Astrocyte (in vitro differentiated cells and primary cell): Measurements from ENCODE around the gene PERM1. TPM values are rescaled to one million over a fixed set of nuclear protein-coding genes. Genes with fewer than 3 reads are reported as not detected.

Experiments
- DNase-seq: peaks from one replicate; pipeline ENCODE4 v3.0.0-alpha.2; 2010; ENCODE audit warnings: low read depth
- FAIRE-seq: peaks from 2 replicates; lab custom pipeline; 2011; peaks lifted over from hg19 to GRCh38; lab: Jason Lieb, UNC
- H2AFZ ChIP-seq: 2 replicates; pipeline ENCODE4 v1.6.0; 2012; ENCODE audit warnings: low read depth, low read length, inconsistent platforms
- H3K27ac ChIP-seq: 2 replicates; pipeline ENCODE4 v1.5.1; 2011; ENCODE audit warnings: low read depth, low read length, inconsistent platforms
- H3K27me3 ChIP-seq: 2 replicates; pipeline ENCODE4 v1.6.0; 2011; ENCODE audit warnings: low read length, inconsistent platforms; ENCODE audit not compliant: insufficient read depth
- H3K36me3 ChIP-seq: 2 replicates; pipeline ENCODE4 v1.5.1; 2011; ENCODE audit warnings: low read length, inconsistent platforms; ENCODE audit not compliant: insufficient read depth
- H3K4me1 ChIP-seq: 2 replicates; pipeline ENCODE4 v1.5.1; 2011; ENCODE audit warnings: low read length, inconsistent platforms; ENCODE audit not compliant: insufficient read depth
- H3K4me2 ChIP-seq: 2 replicates; pipeline ENCODE4 v1.6.0; 2012; ENCODE audit warnings: low read length, inconsistent platforms
- H3K4me3 ChIP-seq: 2 replicates; pipeline ENCODE4 v1.5.1; 2011; ENCODE audit warnings: low read depth, mild to moderate bottlenecking, low read length, inconsistent platforms; ENCODE audit not compliant: insufficient read depth
- H3K79me2 ChIP-seq: 2 replicates; pipeline ENCODE4 v1.6.0; 2012; ENCODE audit warnings: mild to moderate bottlenecking, low read length, inconsistent platforms; ENCODE audit not compliant: insufficient read depth
- H3K9ac ChIP-seq: 2 replicates; pipeline ENCODE4 v1.6.0; 2012; ENCODE audit warnings: mild to moderate bottlenecking, low read length, inconsistent platforms
- H3K9me3 ChIP-seq: 2 replicates; pipeline ENCODE4 v1.5.1; 2012; ENCODE audit warnings: low read depth, mild to moderate bottlenecking, low read length, inconsistent platforms; ENCODE audit not compliant: insufficient read depth
- H4K20me1 ChIP-seq: 2 replicates; pipeline ENCODE4 v1.6.0; 2012; ENCODE audit warnings: low read length, inconsistent platforms; ENCODE audit not compliant: insufficient read depth
- H3K27ac Mint-ChIP-seq: one replicate; pipeline ENCODE4 v1.8.0; 2021; ENCODE audit warnings: mild to moderate bottlenecking, mixed read lengths; ENCODE audit not compliant: unreplicated experiment
- H3K27me3 Mint-ChIP-seq: one replicate; pipeline ENCODE4 v1.8.0; 2021; ENCODE audit warnings: low read depth, mixed read lengths; ENCODE audit not compliant: unreplicated experiment
- H3K36me3 Mint-ChIP-seq: one replicate; pipeline ENCODE4 v1.8.0; 2021; ENCODE audit warnings: low read depth, mixed read lengths; ENCODE audit not compliant: unreplicated experiment
- H3K4me1 Mint-ChIP-seq: one replicate; pipeline ENCODE4 v1.8.0; 2021; ENCODE audit warnings: low read depth, mixed read lengths; ENCODE audit not compliant: unreplicated experiment
- H3K4me3 Mint-ChIP-seq: one replicate; pipeline ENCODE4 v1.8.0; 2021; ENCODE audit warnings: mild to moderate bottlenecking, moderate library complexity, mixed read lengths; ENCODE audit not compliant: unreplicated experiment
- H3K9me3 Mint-ChIP-seq: one replicate; pipeline ENCODE4 v1.8.0; 2021; ENCODE audit warnings: mild to moderate bottlenecking, mixed read lengths; ENCODE audit not compliant: unreplicated experiment
- CTCF ChIP-seq: IDR thresholded peaks from 2 replicates; pipeline ENCODE4 v1.5.1; 2011; ENCODE audit warnings: low read depth, mild to moderate bottlenecking, inconsistent platforms, low read length, moderate library complexity; ENCODE audit not compliant: insufficient read depth
- EZH2 ChIP-seq: IDR thresholded peaks from 2 replicates; pipeline ENCODE4 v1.6.1; 2012; ENCODE audit warnings: mild to moderate bottlenecking, low read length, inconsistent platforms; ENCODE audit not compliant: insufficient read depth
- total RNA-seq: library from RNA; stranded (reverse); gene quantifications from 2 replicates; pipeline ENCODE4 v1.2.1, GENCODE V29; 2021

Gene PERM1
- total RNA-seq, 1 donor from 2014 or later, result 0.20 TPM

- no peak overlapping the region for H3K4me3 Mint-ChIP-seq
- H3K4me1 ChIP-seq, result peaks cover 25% of the 10 kb centered on the region
- H3K36me3 ChIP-seq, result no peaks in the 10 kb centered on the region
- H3K27me3 Mint-ChIP-seq, result peaks cover 36% of the 10 kb centered on the region
- H3K9ac ChIP-seq, result no peak overlapping the region
- peaks cover under 1% of the 10 kb centered on the region for H3K9me3 Mint-ChIP-seq
- peaks cover 9% of the 10 kb centered on the region for H3K27me3 ChIP-seq
- H3K9me3 ChIP-seq, result no peaks in the 10 kb centered on the region
- DNase-seq (no peak), FAIRE-seq (no peak)
- H3K36me3 Mint-ChIP-seq, result no peaks in the 10 kb centered on the region
- no peak overlapping the region for H3K27ac Mint-ChIP-seq
- no peak overlapping the region for H2AFZ ChIP-seq
- no peak overlapping the region for H3K4me2 ChIP-seq
- no peak overlapping the region for H3K27ac ChIP-seq
- no peak overlapping the region for H3K4me3 ChIP-seq
- H4K20me1 ChIP-seq, result peaks cover 9% of the 10 kb centered on the region
- TF ChIP-seq EZH2 (no peak), CTCF (no peak)
- H3K79me2 ChIP-seq, result no peaks in the 10 kb centered on the region
- H3K4me1 Mint-ChIP-seq, result peaks cover 5% of the 10 kb centered on the region
Observed at GRCh38 chr1:936348-937264, 45.3 kb downstream of the PERM1 start.

GRCh38 chr1:935751-936231 lies 46.1 kb downstream of the PERM1 start:
- Histone ChIP-seq H3K27ac (no peak overlapping the region), H3K27me3 (peaks cover 9% of the 10 kb centered on the region), H3K79me2 (no peaks in the 10 kb centered on the region), H2AFZ (no peak overlapping the region), H4K20me1 (peaks cover 15% of the 10 kb centered on the region), H3K9me3 (no peaks in the 10 kb centered on the region), H3K4me1 (peaks cover 21% of the 10 kb centered on the region), H3K36me3 (no peaks in the 10 kb centered on the region), H3K4me3 (no peak overlapping the region), H3K4me2 (peak overlapping the region; percentile 16), H3K9ac (no peak overlapping the region)
- Mint-ChIP-seq H3K27me3 (peaks cover 42% of the 10 kb centered on the region), H3K4me1 (peaks cover 9% of the 10 kb centered on the region), H3K4me3 (no peak overlapping the region), H3K27ac (no peak overlapping the region), H3K9me3 (peaks cover 2% of the 10 kb centered on the region), H3K36me3 (no peaks in the 10 kb centered on the region)
- DNase-seq (no peak), FAIRE-seq (no peak)
- TF ChIP-seq EZH2, result no peak
- TF ChIP-seq CTCF, result no peak
